IMR-90 (cell line): ENCODE measurements around the gene TMBIM6. TPM values are rescaled to one million over a fixed set of nuclear protein-coding genes. Genes with fewer than 3 reads are reported as not detected.

ENCODE experiments used
- ATAC-seq: fragments of 200-7000 bp; cut with Tn5 transposase; 2 replicates; pipeline ENCODE4 v1.9.1; 2020; ENCODE audit warnings: low read depth, mild to moderate bottlenecking, moderate library complexity
- BruUV-seq: library from RNA; stranded (reverse); fragments of 400-500 nt; replicated peaks from 2 replicates; lab custom pipeline; 2021; lab: Mats Ljungman, UMichigan
- CTCF ChIA-PET: fragments of 300-600 bp; formaldehyde crosslinking; extraction: SDS; loops from one replicate; lab custom pipeline; 2021; ENCODE audit warnings: antibody characterized with exemption; lab: Yijun Ruan, JAX
- POLR2A ChIA-PET: fragments of 300-600 bp; sonication (Branson Sonifier 250); formaldehyde crosslinking; loops from one replicate; lab custom pipeline; 2022; ENCODE audit warnings: antibody characterized with exemption; ENCODE audit not compliant: unreplicated experiment; lab: Charles Lee
- DNase-seq: peaks from one replicate; pipeline ENCODE4 v3.0.0; 2013
- H2AFZ ChIP-seq: replicated peaks from 2 replicates; pipeline ENCODE3; 2013; ENCODE audit warnings: low read length, mild to moderate bottlenecking; ENCODE audit not compliant: poor library complexity
- H2AK5ac ChIP-seq: 2 replicates; pipeline ENCODE4 v1.6.1; 2013; ENCODE audit warnings: low read depth, low read length, inconsistent platforms
- H2AK9ac ChIP-seq: replicated peaks from 2 replicates; pipeline ENCODE3; 2013; ENCODE audit warnings: mild to moderate bottlenecking, low read depth, low read length, moderate library complexity; ENCODE audit not compliant: poor library complexity
- H2BK120ac ChIP-seq: 2 replicates; pipeline ENCODE4 v1.6.1; 2013; ENCODE audit warnings: low read depth, low read length, inconsistent platforms
- H2BK15ac ChIP-seq: 3 replicates; pipeline ENCODE4 v1.6.1; 2013; ENCODE audit warnings: low read depth, low read length, inconsistent platforms
- H2BK20ac ChIP-seq: 2 replicates; pipeline ENCODE4 v1.6.1; 2013; ENCODE audit warnings: low read depth, mild to moderate bottlenecking, inconsistent platforms, low read length, moderate library complexity
- H2BK5ac ChIP-seq: 2 replicates; pipeline ENCODE4 v1.6.1; 2013; ENCODE audit warnings: mild to moderate bottlenecking, low read depth, low read length, inconsistent platforms; ENCODE audit not compliant: poor library complexity, severe bottlenecking
- H3K14ac ChIP-seq: replicated peaks from 2 replicates; pipeline ENCODE4 v1.6.1; 2013; ENCODE audit warnings: low read depth, low read length, inconsistent platforms
- H3K18ac ChIP-seq: 2 replicates; pipeline ENCODE4 v1.6.1; 2013; ENCODE audit warnings: low read depth, low read length, control low read depth
- H3K23ac ChIP-seq: 2 replicates; pipeline ENCODE4 v1.6.1; 2013; ENCODE audit warnings: low read depth, low read length, inconsistent platforms
- H3K27ac ChIP-seq: 2 replicates; pipeline ENCODE4 v1.5.1; 2013; ENCODE audit warnings: mild to moderate bottlenecking, control low read depth, low read length; ENCODE audit not compliant: insufficient read depth
- H3K27me3 ChIP-seq: 2 replicates; pipeline ENCODE4 v1.6.1; 2013; ENCODE audit warnings: low read length; ENCODE audit not compliant: control insufficient read depth, insufficient read depth
- H3K36me3 ChIP-seq: 2 replicates; pipeline ENCODE4 v1.6.1; 2013; ENCODE audit warnings: low read length, mixed read lengths; ENCODE audit not compliant: control insufficient read depth, insufficient read depth
- H3K4ac ChIP-seq: 2 replicates; pipeline ENCODE4 v1.6.1; 2013; ENCODE audit warnings: low read depth, low read length, inconsistent platforms
- H3K4me1 ChIP-seq: 2 replicates; pipeline ENCODE4 v1.6.1; 2013; ENCODE audit warnings: low read length, mixed read lengths; ENCODE audit not compliant: control insufficient read depth, insufficient read depth
- H3K4me2 ChIP-seq: 2 replicates; pipeline ENCODE4 v1.6.1; 2013; ENCODE audit warnings: low read depth, mild to moderate bottlenecking, control low read depth, low read length, moderate library complexity
- H3K4me3 ChIP-seq: 2 replicates; pipeline ENCODE4 v1.5.1; 2013; ENCODE audit warnings: low read depth, mild to moderate bottlenecking, control low read depth, low read length, moderate library complexity; ENCODE audit not compliant: insufficient read depth
- H3K56ac ChIP-seq: 2 replicates; pipeline ENCODE4 v1.6.1; 2013; ENCODE audit warnings: low read length, inconsistent platforms; ENCODE audit not compliant: insufficient read depth; ENCODE audit errors: extremely low read depth
- H3K79me1 ChIP-seq, 2 experiments: 2 replicates each; pipeline ENCODE4 v1.6.1; 2013; ENCODE audit warnings: low read length in 2 of 2, inconsistent platforms in 1 of 2, low read depth in 1 of 2
- H3K9ac ChIP-seq: 2 replicates; pipeline ENCODE4 v1.6.1; 2013; ENCODE audit warnings: low read depth, low read length, control low read depth
- H3K9me1 ChIP-seq: 2 replicates; pipeline ENCODE4 v1.6.1; 2013; ENCODE audit warnings: low read length, inconsistent platforms; ENCODE audit not compliant: insufficient read depth
- H3K9me3 ChIP-seq: 2 replicates; pipeline ENCODE4 v1.6.1; 2013; ENCODE audit warnings: low read length; ENCODE audit not compliant: control insufficient read depth, insufficient read depth
- H4K20me1 ChIP-seq: 2 replicates; pipeline ENCODE4 v1.6.1; 2013; ENCODE audit warnings: low read length, inconsistent platforms; ENCODE audit not compliant: insufficient read depth
- H4K5ac ChIP-seq: 2 replicates; pipeline ENCODE4 v1.6.1; 2013; ENCODE audit warnings: mild to moderate bottlenecking, low read depth, low read length, control low read depth
- H4K8ac ChIP-seq, 2 experiments: 2 replicates each; pipeline ENCODE4 v1.6.1; 2013; ENCODE audit warnings: low read depth in 2 of 2, low read length in 2 of 2, control low read depth in 1 of 2, inconsistent platforms in 1 of 2
- H4K91ac ChIP-seq: 2 replicates; pipeline ENCODE4 v1.6.1; 2013; ENCODE audit warnings: low read depth, low read length, inconsistent platforms; ENCODE audit not compliant: insufficient read depth
- CHD1 ChIP-seq: IDR thresholded peaks from 2 replicates; pipeline ENCODE4 v1.6.1; 2012; ENCODE audit warnings: low read depth, low read length, improper control_type of control experiment
- FOS ChIP-seq: fragments of 150-350 bp; IDR thresholded peaks from 2 replicates; pipeline ENCODE4 v1.6.1; 2016; ENCODE audit warnings: low read depth, low read length
- POLR2A ChIP-seq: IDR thresholded peaks from 2 replicates; pipeline ENCODE4 v1.6.1; 2012; ENCODE audit warnings: mild to moderate bottlenecking, low read depth, low read length
- WGBS, 2 experiments: methylation state at CpG; one replicate each; pipeline versions ENCODE4 v1.1.5 to v1.1.7; 2013; ENCODE audit warnings: missing lambda C conversion rate in 2 of 2; ENCODE audit not compliant: insufficient read length in 1 of 2; ENCODE audit errors: extremely low coverage in 2 of 2; 5-methylcytosine and 5-hydroxymethylcytosine counted together
- dilution Hi-C: fragments of 300-500 bp; cut with HindIII; formaldehyde crosslinking; loops from one replicate; pipeline ENCODE4 v1.14.3; 2018; ENCODE audit warnings: low sequenced_read_pairs; ENCODE audit not compliant: unreplicated experiment
- in situ Hi-C: fragments of 300-500 bp; cut with MboI; formaldehyde crosslinking; loops from 3 replicates; pipeline ENCODE4 v1.14.3; 2019; ENCODE audit warnings: low sequenced_read_pairs, inconsistent platforms, mixed read lengths
- intact Hi-C: fragments of 100-400 bp; cut with micrococcal nuclease; formaldehyde crosslinking; loops from 2 replicates; pipeline ENCODE4 v1.10.0; 2022
- polyA plus RNA-seq, 3 experiments: library from polyadenylated mRNA; depleted of rRNA; stranded (reverse); fragments of >200 nt; gene quantifications; 2 replicates each; pipeline ENCODE4 v1.2.3, GENCODE V29; 2012; ENCODE audit warnings: low replicate concordance in 1 of 3
- total RNA-seq: library from RNA; depleted of rRNA; stranded (reverse); fragments of >200 nt; gene quantifications from 2 replicates; pipeline ENCODE4 v1.2.3, GENCODE V29; 2012
- TF ChIP-seq, protein P1 (sequence below): fragments of 150-350 bp; IDR thresholded peaks from 2 replicates; pipeline ENCODE4 v1.6.1; 2017; ENCODE audit warnings: mild to moderate bottlenecking, antibody characterized with exemption, low read length, low read depth

TMBIM6 gene
- total and polyA plus RNA-seq, 2 of the 4 experiments (the other 2 are of a cell fraction) = 255 to 285 TPM

DNA sequence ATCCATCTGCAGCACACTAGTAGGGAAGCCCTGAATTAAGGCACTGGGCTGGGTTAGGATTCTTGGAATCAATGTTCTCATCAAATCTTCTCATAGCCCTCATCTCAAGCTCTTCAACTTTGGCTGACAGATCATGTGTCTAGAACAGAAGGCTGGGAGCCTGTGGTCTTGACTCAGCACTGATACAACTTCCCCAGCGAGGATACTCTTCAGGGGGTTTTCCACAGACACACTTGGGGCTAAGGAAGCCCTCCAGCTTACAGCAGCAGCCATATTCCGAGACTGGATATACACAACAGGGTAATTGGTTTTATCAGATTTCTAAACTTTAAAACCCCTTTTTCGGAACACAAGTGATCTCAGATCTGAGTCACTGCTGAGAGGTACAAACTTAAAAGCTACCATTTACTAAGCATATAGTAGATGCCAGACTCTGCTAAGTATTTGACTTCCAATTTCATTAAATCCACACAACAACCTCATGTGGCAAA, 37.7 kb upstream of the TMBIM6 start (continued):
- TF ChIP-seq, protein P1, sequence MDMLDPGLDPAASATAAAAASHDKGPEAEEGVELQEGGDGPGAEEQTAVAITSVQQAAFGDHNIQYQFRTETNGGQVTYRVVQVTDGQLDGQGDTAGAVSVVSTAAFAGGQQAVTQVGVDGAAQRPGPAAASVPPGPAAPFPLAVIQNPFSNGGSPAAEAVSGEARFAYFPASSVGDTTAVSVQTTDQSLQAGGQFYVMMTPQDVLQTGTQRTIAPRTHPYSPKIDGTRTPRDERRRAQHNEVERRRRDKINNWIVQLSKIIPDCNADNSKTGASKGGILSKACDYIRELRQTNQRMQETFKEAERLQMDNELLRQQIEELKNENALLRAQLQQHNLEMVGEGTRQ = 0 out of 2 replicates have a peak, but pooled peaks have one; percentile 10

DNA sequence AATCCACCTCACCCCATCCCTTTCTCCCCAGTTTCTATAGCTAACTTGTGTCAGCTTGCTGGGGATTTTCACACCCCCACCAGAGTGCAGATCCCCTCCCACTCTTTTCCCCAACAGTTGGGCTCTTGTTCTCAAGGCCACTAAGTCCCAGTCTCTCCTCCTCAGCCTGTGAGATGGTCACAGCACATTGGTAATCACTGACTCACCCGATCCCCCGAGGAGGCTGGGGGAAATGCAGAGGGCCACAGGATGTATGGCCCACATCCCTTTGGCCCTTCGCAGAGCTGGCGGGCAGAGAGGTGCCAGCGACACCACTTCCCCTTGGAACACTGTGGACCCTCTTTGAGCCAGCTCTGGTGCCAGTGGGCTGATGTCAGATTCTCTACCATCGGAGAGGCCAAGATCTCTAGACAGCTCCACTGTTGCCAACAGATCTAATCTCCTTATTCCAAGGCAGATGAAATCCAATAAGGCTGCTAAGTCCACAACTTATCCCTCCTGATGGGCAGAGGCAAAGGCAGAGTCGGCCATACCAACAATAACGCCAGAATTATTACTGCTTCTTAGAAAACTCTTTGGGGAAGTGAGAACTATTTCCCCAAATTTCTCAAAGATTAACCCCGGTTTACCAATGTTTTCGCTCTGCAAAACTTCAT, 35.8 kb upstream of the TMBIM6 start:
- Histone ChIP-seq H4K20me1 (peaks cover 22% of the 10 kb centered on the region; the same call in 1 of the 2 replicates), H3K79me1 (peaks cover 10 to 46% of the 10 kb centered on the region in 2 experiments), H2AFZ (peak overlapping the region; percentile 79), H3K27me3 (peaks cover 6% of the 10 kb centered on the region; the same call in 1 of the 2 replicates), H3K14ac (peak overlapping the region; percentile 88), H3K4me2 (peak overlapping the region; percentile 76), H3K18ac (peak overlapping the region; percentile 39; the same call in 1 of the 2 replicates), H2BK20ac (peak overlapping the region; percentile 44; the same call in 1 of the 2 replicates), H3K27ac (peak overlapping the region; percentile 92), H2AK9ac (peak overlapping the region; percentile 84), H3K9me1 (peaks cover 17% of the 10 kb centered on the region), H4K5ac (peak overlapping the region; percentile 11; the same call in 1 of the 2 replicates), H3K56ac (peak overlapping the region; percentile 45; the same call in 1 of the 2 replicates), H4K8ac (peak overlapping the region; percentile 4 to 69; a peak in 1 of 4 replicates), H3K9ac (peak overlapping the region; percentile 92), H3K23ac (peak overlapping the region; percentile 92), H3K36me3 (no peaks in the 10 kb centered on the region), H4K91ac (peak overlapping the region; percentile 53), H2AK5ac (peak overlapping the region; percentile 87), H3K4me1 (peaks cover 25% of the 10 kb centered on the region), H3K4ac (peak overlapping the region; percentile 89), H2BK5ac (peak overlapping the region; percentile 69), H2BK120ac (peak overlapping the region; percentile 53), H3K4me3 (peak overlapping the region; percentile 97), H3K9me3 (no peaks in the 10 kb centered on the region), H2BK15ac (peak overlapping the region; percentile 67; the same call in 1 of the 3 replicates)
- WGBS, 2 experiments = 26% methylated on average over 5 of the region's 10 CpGs; no CpG with 5 or more reads in 1 of the 2 experiments
- ATAC-seq = peak; percentile 9; the same call in 1 of the 2 replicates
- intact Hi-C loops (loop anchor here (2.0 kb wide), 1 partner anchor 69 kb away; no protein-coding TSS in a partner anchor), dilution Hi-C loops (no loop called here), in situ Hi-C loops (loop anchor here (5.0 kb wide), 1 partner anchor 63 kb away; no protein-coding TSS in a partner anchor)
- peak; percentile 84 for DNase-seq
- POLR2A ChIA-PET = no interaction called here
- no TSS peak for BruUV-seq
- TF ChIP-seq CHD1 (no peak; the same call in 1 of the 2 replicates), FOS (peak; percentile 55; the same call in 1 of the 2 replicates), POLR2A (peak; percentile 71)
- CTCF ChIA-PET = interaction anchor here (0.6 to 3.6 kb wide), 6 partner anchors 23 to 82 kb away, joined by 3 to 13 read pairs (median 4); partner anchors contain the start of gene PRPF40B
